ENCODE data around the gene SNCAIP.

The SNCAIP gene

GRCh38 chr5:122412966-122413365 is 100.9 kb downstream of the SNCAIP start:
- TF ChIP-seq CTCF (IDR thresholded peaks at IDR 0.05; ENCODE audit: insufficient read depth, missing control alignments), result no peak
- FAIRE-seq, result no peak
- no peak for DNase-seq (ENCODE audit: insufficient read length, low spot score)

GRCh38 chr5:122413722-122414121 is 101.7 kb downstream of the SNCAIP start:
- no peak for TF ChIP-seq CTCF (IDR thresholded peaks at IDR 0.05; ENCODE audit: insufficient read depth, missing control alignments)
- no peak for FAIRE-seq

GRCh38 chr5:122415030-122415800 is 103.2 kb downstream of the SNCAIP start:
- TF ChIP-seq CTCF (IDR thresholded peaks at IDR 0.05; ENCODE audit: insufficient read depth, missing control alignments), result peak; percentile 89
- DNase-seq (ENCODE audit: insufficient read length, low spot score) (peak; percentile 19), FAIRE-seq (no peak)

More at GRCh38 chr5:122413722-122414121, 101.7 kb downstream of the SNCAIP start:
- DNase-seq (ENCODE audit: insufficient read length, low spot score), result no peak

- TF ChIP-seq CTCF (IDR thresholded peaks at IDR 0.05; ENCODE audit: insufficient read depth, missing control alignments), result no peak
- DNase-seq (ENCODE audit: insufficient read length, low spot score) (no peak), FAIRE-seq (no peak)
Observed at GRCh38 chr5:122415801-122416120, 103.7 kb downstream of the SNCAIP start.

- FAIRE-seq, result no peak
- DNase-seq (ENCODE audit: insufficient read length, low spot score), result no peak
- TF ChIP-seq CTCF (IDR thresholded peaks at IDR 0.05; ENCODE audit: insufficient read depth, missing control alignments), result no peak
Observed at GRCh38 chr5:122419142-122419894, 107.3 kb downstream of the SNCAIP start.

- no peak for TF ChIP-seq CTCF (IDR thresholded peaks at IDR 0.05; ENCODE audit: insufficient read depth, missing control alignments)
- FAIRE-seq (no peak), DNase-seq (ENCODE audit: insufficient read length, low spot score) (no peak)
Observed at GRCh38 chr5:122420091-122420490, 108.1 kb downstream of the SNCAIP start.

Measured in D721Med (cell line).